SK-N-SH (cell line): ENCODE results near the gene GDPD3. TPM values are rescaled to one million over a fixed set of nuclear protein-coding genes. Genes with fewer than 3 reads are reported as not detected.

Source experiments
- CTCF ChIA-PET: fragments of 300-600, 350-600 bp; formaldehyde crosslinking; extraction: SDS; loops from one replicate; lab custom pipeline; 2021; lab: Yijun Ruan, JAX
- POLR2A ChIA-PET: fragments of 350-600 bp; sonication (Branson Sonifier 250); formaldehyde crosslinking; extraction: SDS; loops from one replicate; lab custom pipeline; 2020; ENCODE audit warnings: antibody characterized with exemption, inconsistent platforms; lab: Yijun Ruan, JAX
- DNase-seq: peaks from one replicate; pipeline ENCODE4 v3.0.0; 2012
- H2AFZ ChIP-seq: fragments of 200-600 bp; sonication (generic); 2 replicates; pipeline ENCODE4 v1.8.1; 2016; ENCODE audit warnings: antibody characterized with exemption, mild to moderate bottlenecking, low read depth
- H3F3A ChIP-seq: fragments of 200-600 bp; sonication (generic); replicated peaks from 2 replicates; pipeline ENCODE3; 2016; ENCODE audit warnings: antibody characterized with exemption, mild to moderate bottlenecking; ENCODE audit not compliant: insufficient read depth
- H3K27ac ChIP-seq, 2 experiments: fragments of 200-500 bp in 1 of 2; fragments of 200-600 bp in 1 of 2; sonication (Bioruptor generic) in 1 of 2; sonication (generic), shearing (Covaris generic) in 1 of 2; 2 replicates each; pipeline versions ENCODE4 v1.5.1 to v1.6.1; 2014 to 2016; ENCODE audit warnings: low read depth in 2 of 2, inconsistent platforms in 1 of 2, low read length in 1 of 2, mild to moderate bottlenecking in 1 of 2, mixed read lengths in 1 of 2
- H3K27me3 ChIP-seq: fragments of 200-600 bp; sonication (generic), shearing (Covaris generic); 2 replicates; pipeline ENCODE4 v1.6.1; 2016; ENCODE audit warnings: mixed run types; ENCODE audit not compliant: insufficient read depth
- H3K36me3 ChIP-seq, 2 experiments: fragments of 200-500 bp in 1 of 2; fragments of 200-600 bp in 1 of 2; sonication (Bioruptor generic) in 1 of 2; sonication (generic) in 1 of 2; replicated peaks in 1 of 2; 2 replicates each; pipeline versions ENCODE3 to v1.5.1; 2014 to 2016; ENCODE audit warnings: low read length in 1 of 2, mild to moderate bottlenecking in 1 of 2; ENCODE audit not compliant: insufficient read depth in 2 of 2, control insufficient read depth in 1 of 2
- H3K4me1 ChIP-seq, 2 experiments: fragments of 200-500 bp in 1 of 2; fragments of 200-600 bp in 1 of 2; sonication (Bioruptor generic) in 1 of 2; sonication (generic), shearing (Covaris generic) in 1 of 2; 2 replicates each; pipeline versions ENCODE4 v1.5.1 to v1.6.1; 2014 to 2016; ENCODE audit warnings: low read depth in 1 of 2, low read length in 1 of 2, mixed run types in 1 of 2; ENCODE audit not compliant: insufficient read depth in 2 of 2, control insufficient read depth in 1 of 2
- H3K4me2 ChIP-seq: fragments of 200-600 bp; sonication (generic), shearing (Covaris generic); 2 replicates; pipeline ENCODE4 v1.6.1; 2017; ENCODE audit warnings: mixed run types
- H3K4me3 ChIP-seq, 2 experiments: fragments of 200-500 bp in 1 of 2; fragments of 200-600 bp in 1 of 2; sonication (Bioruptor generic) in 1 of 2; sonication (generic), shearing (Covaris generic) in 1 of 2; 2 replicates each; pipeline versions ENCODE4 v1.5.1 to v1.8.1; 2014 to 2016; ENCODE audit warnings: low read depth in 2 of 2, inconsistent platforms in 1 of 2, low read length in 1 of 2, mild to moderate bottlenecking in 1 of 2, mixed read lengths in 1 of 2, moderate library complexity in 1 of 2
- H3K79me2 ChIP-seq: fragments of 200-600 bp; sonication (generic); 2 replicates; pipeline ENCODE4 v1.8.1; 2017; ENCODE audit warnings: mild to moderate bottlenecking; ENCODE audit not compliant: insufficient read depth
- H3K9ac ChIP-seq: fragments of 200-600 bp; sonication (generic); 2 replicates; pipeline ENCODE4 v1.6.1; 2017; ENCODE audit warnings: mixed run types
- H3K9me2 ChIP-seq: fragments of 200-600 bp; sonication (generic); 2 replicates; pipeline ENCODE4 v1.6.1; 2017; ENCODE audit warnings: mixed run types
- H3K9me3 ChIP-seq: fragments of 200-600 bp; sonication (generic); 2 replicates; pipeline ENCODE4 v1.6.1; 2017; ENCODE audit warnings: mixed run types, mild to moderate bottlenecking, moderate library complexity
- H4K20me1 ChIP-seq: fragments of 200-600 bp; sonication (generic); 2 replicates; pipeline ENCODE4 v1.6.1; 2017; ENCODE audit warnings: mild to moderate bottlenecking, mixed run types; ENCODE audit not compliant: insufficient read depth
- CHD2 ChIP-seq: fragments of 150-350 bp; IDR thresholded peaks from 2 replicates; pipeline ENCODE4 v1.6.1; 2018; ENCODE audit warnings: low read length; ENCODE audit not compliant: partially characterized antibody
- ELF1 ChIP-seq: IDR thresholded peaks from 2 replicates; pipeline ENCODE4 v1.4.0; 2012
- EP300 ChIP-seq, 2 experiments: IDR thresholded peaks; 2 replicates each; pipeline versions ENCODE4 v1.4.0 to v1.6.1; 2012; ENCODE audit warnings: borderline replicate concordance in 1 of 2, low read depth in 1 of 2, low read length in 1 of 2
- FOSL2 ChIP-seq: IDR thresholded peaks from 2 replicates; pipeline ENCODE4 v1.4.0; 2012; ENCODE audit warnings: low read depth, mild to moderate bottlenecking, moderate library complexity, borderline replicate concordance
- FOXM1 ChIP-seq: IDR thresholded peaks from 2 replicates; pipeline ENCODE4 v1.4.0; 2012; ENCODE audit warnings: low read depth, mild to moderate bottlenecking
- GATA2 ChIP-seq: sonication (generic); formaldehyde crosslinking; IDR thresholded peaks from 2 replicates; pipeline ENCODE4 v1.5.0; 2020; ENCODE audit warnings: mild to moderate bottlenecking, missing genetic modification reagents
- POLR2AphosphoS5 ChIP-seq: IDR thresholded peaks from 2 replicates; pipeline ENCODE4 v1.6.1; 2012; ENCODE audit warnings: low read depth, low read length
- RAD21 ChIP-seq: IDR thresholded peaks from 2 replicates; pipeline ENCODE4 v1.6.1; 2012; ENCODE audit warnings: mild to moderate bottlenecking, low read length
- RCOR1 ChIP-seq: fragments of 150-350 bp; IDR thresholded peaks from 2 replicates; pipeline ENCODE4 v1.6.1; 2017; ENCODE audit warnings: antibody characterized with exemption, low read length
- RFX5 ChIP-seq: IDR thresholded peaks from 2 replicates; pipeline ENCODE4 v1.6.1; 2012; ENCODE audit warnings: mild to moderate bottlenecking, improper control_type of control experiment, low read length
- SIN3A ChIP-seq: IDR thresholded peaks from 2 replicates; pipeline ENCODE4 v1.6.1; 2012; ENCODE audit warnings: low read depth, mild to moderate bottlenecking, low read length, moderate library complexity, borderline replicate concordance
- SMC3 ChIP-seq: IDR thresholded peaks from 2 replicates; pipeline ENCODE4 v1.6.1; 2012; ENCODE audit warnings: low read depth, low read length, improper control_type of control experiment
- WGBS: methylation state at CpG from one replicate; pipeline ENCODE4 v1.1.6; 2017; ENCODE audit warnings: low lambda C conversion rate; 5-methylcytosine and 5-hydroxymethylcytosine counted together
- polyA plus RNA-seq, 3 experiments: library from polyadenylated mRNA; depleted of rRNA; stranded (reverse); fragments of >200 nt; gene quantifications; 2 replicates each; pipeline ENCODE4 v1.2.3, GENCODE V29; 2012
- TF ChIP-seq, protein P1 (sequence below): fragments of 200-600 bp; sonication (generic); IDR thresholded peaks from 2 replicates; pipeline ENCODE4 v1.6.1; 2017; ENCODE audit warnings: antibody characterized with exemption, mild to moderate bottlenecking, moderate library complexity
- TF ChIP-seq, protein P2 (sequence below): IDR thresholded peaks from 2 replicates; pipeline ENCODE4 v1.4.0; 2012; ENCODE audit warnings: low read depth, borderline replicate concordance

Gene GDPD3
- polyA plus RNA-seq, 1 of the 3 experiments (the other 2 are of a cell fraction) = 2.3 TPM

DNA sequence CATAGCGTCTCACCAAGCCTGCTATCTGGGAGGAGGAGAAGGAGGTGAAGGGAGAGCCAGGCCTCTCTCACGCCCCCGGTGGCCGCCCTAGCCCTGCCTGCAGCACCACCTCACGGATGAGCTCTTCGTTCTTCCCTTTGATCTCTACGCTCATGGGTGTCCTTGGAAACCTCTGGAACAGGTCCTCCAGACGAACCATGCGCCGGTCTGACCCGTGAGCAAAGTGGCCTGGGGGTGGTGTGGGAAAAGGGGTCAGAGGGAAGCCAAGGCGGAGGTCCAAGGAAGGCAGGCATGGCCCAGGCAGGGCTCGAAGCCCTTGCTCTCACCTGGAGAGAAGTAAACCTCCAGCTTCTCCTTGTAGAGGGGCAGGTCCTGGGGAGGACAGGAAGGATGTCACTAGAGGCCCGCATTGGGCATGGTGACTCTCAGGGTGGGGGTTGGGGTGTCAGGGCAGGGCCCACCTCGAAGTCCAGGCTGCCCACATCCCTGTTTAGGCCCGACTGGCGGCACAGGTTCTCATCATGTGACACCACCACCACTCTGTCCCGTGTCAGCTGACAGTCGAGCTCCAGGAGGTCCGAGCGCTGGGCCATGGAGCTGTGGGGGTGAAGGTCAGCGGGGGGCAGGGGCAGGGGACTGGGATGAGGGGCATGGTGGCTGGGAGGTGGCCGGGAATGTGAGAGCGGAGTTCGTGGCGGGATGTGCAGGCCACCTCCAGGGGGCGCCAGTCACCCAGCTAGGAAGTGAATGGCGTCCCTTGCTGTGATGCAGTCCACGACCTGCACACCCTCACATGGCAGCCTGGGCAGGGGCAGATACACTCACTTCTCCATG is 923 bp downstream of the GDPD3 start:
- Histone ChIP-seq H3F3A (peaks cover 2% of the 10 kb centered on the region), H3K27ac (no peak overlapping the region), H3K27me3 (no peaks in the 10 kb centered on the region), H3K9me3 (no peaks in the 10 kb centered on the region), H3K79me2 (no peaks in the 10 kb centered on the region), H4K20me1 (no peaks in the 10 kb centered on the region), H2AFZ (no peak overlapping the region), H3K4me3 (no peak overlapping the region), H3K9ac (no peak overlapping the region), H3K4me2 (no peak overlapping the region), H3K36me3 (peaks cover 2 to 13% of the 10 kb centered on the region in 2 experiments), H3K9me2 (no peaks in the 10 kb centered on the region), H3K4me1 (peaks cover 5 to 6% of the 10 kb centered on the region in 2 experiments; a peak in 1 of 4 replicates)
- CTCF ChIA-PET = interaction anchor here (0.6 to 6.1 kb wide), 22 partner anchors 9 to 789 kb away, joined by 3 to 49 read pairs (median 4); partner anchors contain the start of genes ALDOA, CORO1A, MAPK3 and TBX6
- 76% methylated on average over 13 of the region's 29 CpGs for WGBS
- POLR2A ChIA-PET = no interaction called here
- TF ChIP-seq CHD2 = no peak
- TF ChIP-seq POLR2AphosphoS5 = no peak
- peak; percentile 54 for TF ChIP-seq SMC3
- peak; percentile 75 for TF ChIP-seq RAD21
- TF ChIP-seq RFX5 = no peak
- TF ChIP-seq RCOR1 = no peak
- no peak for TF ChIP-seq GATA2
- no peak for TF ChIP-seq FOSL2
- TF ChIP-seq, protein P1, sequence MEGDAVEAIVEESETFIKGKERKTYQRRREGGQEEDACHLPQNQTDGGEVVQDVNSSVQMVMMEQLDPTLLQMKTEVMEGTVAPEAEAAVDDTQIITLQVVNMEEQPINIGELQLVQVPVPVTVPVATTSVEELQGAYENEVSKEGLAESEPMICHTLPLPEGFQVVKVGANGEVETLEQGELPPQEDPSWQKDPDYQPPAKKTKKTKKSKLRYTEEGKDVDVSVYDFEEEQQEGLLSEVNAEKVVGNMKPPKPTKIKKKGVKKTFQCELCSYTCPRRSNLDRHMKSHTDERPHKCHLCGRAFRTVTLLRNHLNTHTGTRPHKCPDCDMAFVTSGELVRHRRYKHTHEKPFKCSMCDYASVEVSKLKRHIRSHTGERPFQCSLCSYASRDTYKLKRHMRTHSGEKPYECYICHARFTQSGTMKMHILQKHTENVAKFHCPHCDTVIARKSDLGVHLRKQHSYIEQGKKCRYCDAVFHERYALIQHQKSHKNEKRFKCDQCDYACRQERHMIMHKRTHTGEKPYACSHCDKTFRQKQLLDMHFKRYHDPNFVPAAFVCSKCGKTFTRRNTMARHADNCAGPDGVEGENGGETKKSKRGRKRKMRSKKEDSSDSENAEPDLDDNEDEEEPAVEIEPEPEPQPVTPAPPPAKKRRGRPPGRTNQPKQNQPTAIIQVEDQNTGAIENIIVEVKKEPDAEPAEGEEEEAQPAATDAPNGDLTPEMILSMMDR = peak; percentile 65
- TF ChIP-seq EP300 (IDR thresholded peaks at IDR 0.05; ENCODE audit: borderline replicate concordance in 1 of 2, low read depth in 1 of 2, low read length in 1 of 2) = no peak
- TF ChIP-seq, protein P2, sequence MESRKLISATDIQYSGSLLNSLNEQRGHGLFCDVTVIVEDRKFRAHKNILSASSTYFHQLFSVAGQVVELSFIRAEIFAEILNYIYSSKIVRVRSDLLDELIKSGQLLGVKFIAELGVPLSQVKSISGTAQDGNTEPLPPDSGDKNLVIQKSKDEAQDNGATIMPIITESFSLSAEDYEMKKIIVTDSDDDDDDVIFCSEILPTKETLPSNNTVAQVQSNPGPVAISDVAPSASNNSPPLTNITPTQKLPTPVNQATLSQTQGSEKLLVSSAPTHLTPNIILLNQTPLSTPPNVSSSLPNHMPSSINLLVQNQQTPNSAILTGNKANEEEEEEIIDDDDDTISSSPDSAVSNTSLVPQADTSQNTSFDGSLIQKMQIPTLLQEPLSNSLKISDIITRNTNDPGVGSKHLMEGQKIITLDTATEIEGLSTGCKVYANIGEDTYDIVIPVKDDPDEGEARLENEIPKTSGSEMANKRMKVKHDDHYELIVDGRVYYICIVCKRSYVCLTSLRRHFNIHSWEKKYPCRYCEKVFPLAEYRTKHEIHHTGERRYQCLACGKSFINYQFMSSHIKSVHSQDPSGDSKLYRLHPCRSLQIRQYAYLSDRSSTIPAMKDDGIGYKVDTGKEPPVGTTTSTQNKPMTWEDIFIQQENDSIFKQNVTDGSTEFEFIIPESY = 0 out of 2 replicates have a peak, but pooled peaks have one; percentile 38
- no peak for TF ChIP-seq ELF1
- peak; percentile 87 for DNase-seq

DNA sequence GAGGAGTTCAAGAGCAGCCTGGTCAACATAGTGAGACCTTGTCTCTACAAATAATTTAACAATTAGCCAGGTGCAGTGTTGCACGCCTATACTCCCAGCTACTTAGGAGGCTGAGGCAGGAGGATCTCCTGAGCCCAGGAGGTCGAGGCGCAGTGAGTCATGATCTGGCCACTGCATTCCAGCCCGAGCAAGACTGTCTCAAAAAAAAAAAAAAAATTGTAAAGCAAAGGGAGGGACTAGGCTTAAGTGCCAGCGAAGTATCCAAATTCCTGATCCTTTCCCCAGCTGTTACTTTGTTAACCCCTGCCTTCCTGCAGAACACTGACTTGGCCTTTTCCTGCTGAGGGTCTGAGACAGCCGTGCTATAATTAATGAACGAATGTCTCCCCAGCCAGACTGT is 2.7 kb downstream of the GDPD3 start:
- Histone ChIP-seq H3F3A (peaks cover 2% of the 10 kb centered on the region), H3K4me3 (no peak overlapping the region), H3K9me3 (no peaks in the 10 kb centered on the region), H3K27me3 (no peaks in the 10 kb centered on the region), H3K4me2 (no peak overlapping the region), H2AFZ (no peak overlapping the region), H3K79me2 (no peaks in the 10 kb centered on the region), H3K36me3 (peaks cover 0 to 13% of the 10 kb centered on the region in 2 experiments), H3K4me1 (peaks cover 5 to 6% of the 10 kb centered on the region in 2 experiments; a peak in 1 of 4 replicates), H3K9me2 (no peaks in the 10 kb centered on the region), H4K20me1 (no peaks in the 10 kb centered on the region), H3K27ac (no peak overlapping the region), H3K9ac (no peak overlapping the region)
- no peak for TF ChIP-seq FOXM1
- TF ChIP-seq SIN3A = no peak
- TF ChIP-seq RCOR1 = no peak
- ChIA-PET POLR2A (no interaction called here), CTCF (interaction anchor here (0.6 to 6.1 kb wide), 6 partner anchors 8 to 78 kb away, joined by 3 to 49 read pairs (median 4); partner anchors contain the start of genes ALDOA and TBX6)
- 65% methylated on average over 7 of the region's 7 CpGs for WGBS
- DNase-seq = no peak
